NCI-H345 treated with DMSO at 0.1 percent for 48 hours (cell line): ENCODE data around the gene FADS6.

ENCODE experiments used
- DNase-seq: peaks from one replicate; lab custom pipeline; 2025; ENCODE audit not compliant: unreplicated experiment; lab: John Stamatoyannopoulos, UW

FADS6 gene

GRCh38 chr17:74892974-74893911 lies at the start of gene FADS6:
Gene FADS6 (minus strand): TSS chr17:74893633. CDS start chr17:74893595, 38 bp downstream.
- no peak for DNase-seq

- DNase-seq, result no peak
These were observed 47.8 kb upstream of the FADS6 start for GRCh38 chr17:74941128-74941725.

GRCh38 chr17:74939534-74939933 lies 46.1 kb upstream of the FADS6 start:
- no peak for DNase-seq

GRCh38 chr17:74938194-74938950 lies 44.9 kb upstream of the FADS6 start:
- DNase-seq, result no peak

- DNase-seq, result no peak
These were observed 43.9 kb upstream of the FADS6 start for GRCh38 chr17:74937064-74938051.

- no peak for DNase-seq
These were observed 43.0 kb upstream of the FADS6 start for GRCh38 chr17:74936470-74936799.

GRCh38 chr17:74935585-74936469 lies 42.4 kb upstream of the FADS6 start, which contains the start of gene OTOP3:
Gene OTOP3 (plus strand): TSS chr17:74935898. CDS start chr17:74935922, 24 bp downstream.
- no peak for DNase-seq

GRCh38 chr17:74935048-74935447 lies 41.6 kb upstream of the FADS6 start:
- DNase-seq, result no peak

GRCh38 chr17:74930535-74931036 lies 37.2 kb upstream of the FADS6 start:
- DNase-seq, result no peak

- DNase-seq, result no peak
These were observed 35.4 kb upstream of the FADS6 start for GRCh38 chr17:74928786-74929185.

- DNase-seq, result no peak
These were observed 31.8 kb upstream of the FADS6 start for GRCh38 chr17:74925242-74925641.

- no peak for DNase-seq
These were observed 31.0 kb upstream of the FADS6 start, which contains the start of gene OTOP2 for GRCh38 chr17:74924250-74924948. Gene OTOP2 (plus strand): TSS chr17:74924273. CDS start chr17:74924633, 360 bp downstream.

- peak; percentile 18 for DNase-seq
These were observed 30.3 kb upstream of the FADS6 start for GRCh38 chr17:74923538-74924249.

- no peak for DNase-seq
These were observed 29.5 kb upstream of the FADS6 start, which contains the start of gene USH1G for GRCh38 chr17:74922694-74923537. Gene USH1G (minus strand): TSS chr17:74923255. CDS start chr17:74923073, 182 bp downstream.

GRCh38 chr17:74922172-74922571 lies 28.7 kb upstream of the FADS6 start:
- DNase-seq, result no peak

- no peak for DNase-seq
These were observed 28.3 kb upstream of the FADS6 start for GRCh38 chr17:74921769-74922168.
